GM21526 (cell line): ENCODE results near the gene DBF4B.

ENCODE experiments used
- ATAC-seq: cut with Tn5 transposase; IDR thresholded peaks from one replicate; pipeline ENCODE4 v1.9.1; 2021; ENCODE audit warnings: moderate library complexity; ENCODE audit not compliant: unreplicated experiment, low FRiP score

The DBF4B gene

GRCh38 chr17:44795421-44795820, 87.0 kb downstream of the DBF4B start:
- ATAC-seq: no peak

- no peak for ATAC-seq
Observed at GRCh38 chr17:44795928-44796327, 87.5 kb downstream of the DBF4B start.

- no peak for ATAC-seq
Observed at GRCh38 chr17:44796731-44797130, 88.3 kb downstream of the DBF4B start.

- ATAC-seq: no peak
Observed at GRCh38 chr17:44797802-44798201, 89.3 kb downstream of the DBF4B start.

GRCh38 chr17:44798356-44798755, 89.9 kb downstream of the DBF4B start:
- ATAC-seq: no peak
